T-cell (primary cell): ENCODE results near the gene GIMAP6. TPM values are rescaled to one million over a fixed set of nuclear protein-coding genes. Genes with fewer than 3 reads are reported as not detected.
"Not testable (repeated sequence)": the region's sequence is repeated elsewhere in the genome, so short reads cannot be mapped to it uniquely, and the experiment has no call there.

Source experiments
- ATAC-seq, 4 experiments: fragments of 200-7000 bp in 3 of 4; fragments of 150-1000 bp in 1 of 4; cut with Tn5 transposase; replicated peaks in 1 of 4; 1 replicate in 3 of 4; 2 replicates in 1 of 4; pipeline ENCODE4 v1.10.0; 2021; ENCODE audit warnings: moderate library complexity in 3 of 4, mild to moderate bottlenecking in 2 of 4, moderate number of reproducible peaks in 1 of 4
- CTCF ChIA-PET, 2 donors: fragments of 300-600 bp; sonication (Branson Sonifier 250); formaldehyde crosslinking; loops; one replicate each; lab custom pipeline; 2022; ENCODE audit warnings: antibody characterized with exemption in 2 of 2; lab: Charles Lee
- POLR2A ChIA-PET, 2 donors: fragments of 300-600 bp; sonication (Branson Sonifier 250); formaldehyde crosslinking; loops; one replicate each; lab custom pipeline; 2022; ENCODE audit warnings: antibody characterized with exemption in 2 of 2; lab: Charles Lee
- DNase-seq, 35 experiments: peaks; one replicate each; pipeline versions ENCODE4 v3.0.0 to v3.0.0-alpha.2; 2013 to 2023
- H3K27ac ChIP-seq: one replicate; pipeline ENCODE4 v1.5.1; 2013; ENCODE audit warnings: low read length
- H3K27me3 ChIP-seq, 2 experiments: replicated peaks in 1 of 2; 1 replicate in 1 of 2; 2 replicates in 1 of 2; pipeline versions ENCODE4 v1.6.1 to v1.7.0; 2013; ENCODE audit warnings: low read length in 1 of 2, mixed read lengths in 1 of 2; ENCODE audit not compliant: control insufficient read depth in 2 of 2, insufficient read depth in 2 of 2; ENCODE audit errors: extremely low read depth in 1 of 2
- H3K36me3 ChIP-seq, 2 donors: 1 replicate in 1 of 2; 2 replicates in 1 of 2; pipeline versions ENCODE4 v1.6.1 to v1.7.0; 2013; ENCODE audit warnings: low read length in 1 of 2; ENCODE audit not compliant: control insufficient read depth in 2 of 2, insufficient read depth in 1 of 2; ENCODE audit errors: extremely low read depth in 1 of 2
- H3K4me1 ChIP-seq, 2 experiments: 1 replicate in 1 of 2; 2 replicates in 1 of 2; pipeline versions ENCODE4 v1.6.1 to v1.7.0; 2013; ENCODE audit warnings: low read length in 2 of 2, mixed read lengths in 1 of 2; ENCODE audit not compliant: insufficient read depth in 2 of 2, control insufficient read depth in 1 of 2; ENCODE audit errors: extremely low read depth in 1 of 2
- H3K4me3 ChIP-seq, 2 donors: 1 replicate in 1 of 2; 2 replicates in 1 of 2; pipeline versions ENCODE4 v1.5.1 to v1.7.0; 2013; ENCODE audit warnings: mild to moderate bottlenecking in 2 of 2, low read length in 1 of 2, moderate library complexity in 1 of 2; ENCODE audit not compliant: control insufficient read depth in 1 of 2; ENCODE audit errors: extremely low read depth in 1 of 2
- H3K9me3 ChIP-seq: 2 replicates; pipeline ENCODE4 v1.7.0; 2013
- H3K27ac Mint-ChIP-seq, 2 donors: one replicate each; pipeline ENCODE4 v1.8.0; 2020 to 2021; ENCODE audit warnings: mild to moderate bottlenecking in 2 of 2, mixed read lengths in 2 of 2
- H3K27me3 Mint-ChIP-seq, 2 donors: one replicate each; pipeline ENCODE4 v1.8.0; 2021 to 2022; ENCODE audit warnings: mixed read lengths in 2 of 2
- H3K36me3 Mint-ChIP-seq: one replicate; pipeline ENCODE4 v1.8.0; 2021; ENCODE audit warnings: mixed read lengths
- H3K4me1 Mint-ChIP-seq, 3 donors: one replicate each; pipeline ENCODE4 v1.8.0; 2020 to 2022; ENCODE audit warnings: mixed read lengths in 3 of 3, mild to moderate bottlenecking in 1 of 3
- H3K4me3 Mint-ChIP-seq, 3 donors: one replicate each; pipeline ENCODE4 v1.8.0; 2020 to 2022; ENCODE audit warnings: mild to moderate bottlenecking in 3 of 3, mixed read lengths in 3 of 3, moderate library complexity in 3 of 3
- H3K9me3 Mint-ChIP-seq, 3 donors: one replicate each; pipeline ENCODE4 v1.8.0; 2020 to 2022; ENCODE audit warnings: mixed read lengths in 3 of 3
- WGBS: methylation state at CpG from one replicate; pipeline ENCODE4 v1.1.5; 2013; ENCODE audit warnings: missing lambda C conversion rate; ENCODE audit not compliant: insufficient coverage; 5-methylcytosine and 5-hydroxymethylcytosine counted together
- total RNA-seq, 35 experiments: library from RNA in 6 of 35; stranded (reverse) in 6 of 35; fragments of 120-200 nt in 1 of 35; gene quantifications; one replicate each; pipeline versions ENCODE4 v1.2.1 to v1.2.4 and lab custom pipeline; 2013 to 2026

GIMAP6 gene
- total RNA-seq, 5 donors from 2014 or later (not counting 1 experiment from before 2014, with no cell fraction given) = 55.0 to 168 (median 150) TPM

DNA sequence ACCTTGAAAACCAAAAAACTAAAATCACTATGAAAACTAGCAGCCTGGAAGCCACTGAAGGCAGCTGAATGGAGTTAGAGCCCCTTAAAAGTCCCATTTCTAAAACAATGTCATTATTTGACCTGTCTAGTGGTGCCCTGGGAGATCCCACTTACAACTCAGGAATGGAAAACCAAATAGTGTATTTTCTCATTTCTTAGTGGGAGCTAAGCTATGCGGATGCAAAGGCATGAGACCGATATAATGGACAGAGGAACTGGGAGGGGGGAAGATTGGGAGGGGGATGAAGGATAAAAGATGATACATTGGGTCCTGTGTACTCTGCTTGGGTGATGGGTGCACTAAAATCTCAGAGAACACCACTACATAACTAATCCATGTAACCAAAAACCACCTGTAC is 43.5 kb upstream of the GIMAP6 start:
- POLR2A ChIA-PET = interaction anchor here (0.5 to 1.2 kb wide), 4 partner anchors 43 to 112 kb away, joined by 3 to 6 read pairs (median 4); no protein-coding TSS in a partner anchor
- H3K36me3 Mint-ChIP-seq = peaks cover 33% of the 10 kb centered on the region
- H3K36me3 ChIP-seq = no peaks in the 10 kb centered on the region
- H3K9me3 ChIP-seq = no peaks in the 10 kb centered on the region
- H3K4me1 Mint-ChIP-seq = peaks cover 74 to 85% (median 79%) of the 10 kb centered on the region in 3 donors
- no peaks in the 10 kb centered on the region for H3K27me3 ChIP-seq
- peaks cover 7 to 13% (median 10%) of the 10 kb centered on the region in 3 donors for H3K9me3 Mint-ChIP-seq
- ATAC-seq (no peak), DNase-seq (no peak)
- CTCF ChIA-PET = interaction anchor here in 1 of 2 donors (1.1 kb wide), 1 partner anchor 78 kb away, joined by 3 read pairs; no protein-coding TSS in a partner anchor
- peak overlapping the region; percentile 39 to 75 (median 41) for H3K4me3 Mint-ChIP-seq
- H3K27me3 Mint-ChIP-seq = no peaks in the 10 kb centered on the region
- H3K4me1 ChIP-seq = peaks cover 33 to 42% of the 10 kb centered on the region in 2 experiments
- H3K27ac Mint-ChIP-seq = peak overlapping the region; percentile 90 to 99
- H3K27ac ChIP-seq = peak overlapping the region; percentile 81
- H3K4me3 ChIP-seq = no peak overlapping the region
- WGBS = no CpG with 5 or more reads among the region's 2 CpGs

DNA sequence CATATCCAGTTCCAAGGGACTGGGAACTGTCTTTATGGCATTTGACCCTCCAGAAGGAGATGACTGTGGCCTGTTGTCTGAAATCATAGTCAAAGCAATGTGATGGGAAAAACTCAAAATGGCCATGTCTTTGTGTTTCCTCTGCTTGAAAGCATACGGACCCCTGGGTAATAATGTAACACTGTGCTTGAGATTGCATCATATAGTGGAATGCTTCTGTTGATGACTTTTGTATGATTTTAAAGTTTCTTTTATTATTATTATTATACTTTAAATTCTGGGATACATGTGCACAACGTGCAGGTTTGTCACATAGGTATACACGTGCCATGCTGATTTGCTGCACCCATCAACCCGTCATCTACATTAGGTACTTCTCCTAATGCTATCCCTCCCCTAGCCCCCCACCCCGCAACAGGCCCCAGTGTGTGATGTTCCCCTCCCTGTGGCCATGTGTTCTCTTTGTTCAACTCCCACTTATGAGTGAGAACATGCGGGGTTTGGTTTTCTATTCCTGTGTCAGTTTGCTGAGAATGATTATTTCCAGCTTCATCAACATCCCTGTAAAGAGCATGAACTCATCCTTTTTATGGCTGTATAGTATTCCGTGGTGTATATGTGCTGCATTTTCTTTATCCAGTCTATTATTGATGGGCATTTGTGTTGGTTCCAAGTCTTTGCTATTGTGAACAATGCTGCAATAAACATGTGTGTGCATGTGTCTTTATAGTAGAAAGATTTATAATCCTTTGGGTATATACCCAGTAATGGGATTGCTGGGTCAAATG is 39.8 kb upstream of the GIMAP6 start:
- peaks cover 42 to 63% of the 10 kb centered on the region in 2 experiments for H3K4me1 ChIP-seq
- H3K27me3 ChIP-seq, ATAC-seq, H3K27ac ChIP-seq, H3K27me3 Mint-ChIP-seq, DNase-seq, H3K4me3 ChIP-seq, CTCF ChIA-PET, H3K9me3 ChIP-seq, H3K36me3 ChIP-seq: not testable (repeated sequence)
- POLR2A ChIA-PET = interaction anchor here in 1 of 2 donors (0.6 kb wide), 1 partner anchor 72 kb away, joined by 8 read pairs; no protein-coding TSS in a partner anchor
- Mint-ChIP-seq H3K36me3 (peaks cover 23% of the 10 kb centered on the region), H3K4me1 (peaks cover 76 to 90% (median 83%) of the 10 kb centered on the region in 3 donors), H3K9me3 (peaks cover 4 to 19% (median 7%) of the 10 kb centered on the region in 3 donors), H3K27ac (peak overlapping the region; percentile 91 to 93), H3K4me3 (peak overlapping the region in 1 of 3 donors; percentile 37)
- WGBS = 100% methylated on average over 3 of the region's 7 CpGs

DNA sequence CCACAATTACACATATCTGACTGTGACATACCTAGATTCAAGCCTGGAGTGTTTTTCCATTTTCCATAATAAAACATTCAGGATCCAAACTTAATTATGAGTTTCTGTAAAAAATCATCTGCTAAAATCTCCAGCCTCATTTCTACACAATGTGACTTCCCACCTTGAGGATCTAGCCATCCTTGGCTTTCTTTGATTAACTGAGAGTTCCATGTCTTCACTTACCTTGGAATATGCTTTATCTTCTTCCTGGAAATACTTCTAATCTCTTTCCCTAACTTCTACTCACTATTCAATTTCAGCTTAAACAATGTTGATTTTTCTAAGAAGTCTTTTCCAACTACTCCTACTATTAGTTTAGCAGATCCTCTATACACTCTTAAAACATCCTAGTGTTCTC is 36.8 kb upstream of the GIMAP6 start:
- DNase-seq (no peak), ATAC-seq (no peak)
- peak overlapping the region; percentile 98 to 99 for H3K27ac Mint-ChIP-seq
- H3K36me3 Mint-ChIP-seq = peaks cover 33% of the 10 kb centered on the region
- peak overlapping the region; percentile 88 for H3K27ac ChIP-seq
- H3K9me3 Mint-ChIP-seq = peaks cover 4 to 19% (median 7%) of the 10 kb centered on the region in 3 donors
- H3K9me3 ChIP-seq = peaks cover 2% of the 10 kb centered on the region
- H3K4me1 Mint-ChIP-seq = peaks cover 83 to 93% (median 88%) of the 10 kb centered on the region in 3 donors
- peak overlapping the region; percentile 22 to 58 (median 54) for H3K4me3 Mint-ChIP-seq
- H3K27me3 Mint-ChIP-seq = no peaks in the 10 kb centered on the region
- H3K4me1 ChIP-seq = peaks cover 63 to 74% of the 10 kb centered on the region in 2 experiments
- POLR2A ChIA-PET = interaction anchor here (0.6 to 1.2 kb wide), 5 partner anchors 11 to 155 kb away, joined by 3 to 6 read pairs (median 3); partner anchors contain the start of genes GIMAP2 (in 1 of the 2), GIMAP4 (in 1 of the 2) and GIMAP7 (in 1 of the 2)
- H3K27me3 ChIP-seq = no peaks in the 10 kb centered on the region
- H3K4me3 ChIP-seq = no peak overlapping the region
- CTCF ChIA-PET = interaction anchor here in 1 of 2 donors (0.7 kb wide), 1 partner anchor 26 kb away, joined by 3 read pairs; no protein-coding TSS in a partner anchor
- no peaks in the 10 kb centered on the region for H3K36me3 ChIP-seq

- Histone ChIP-seq H3K27me3 (no peaks in the 10 kb centered on the region), H3K9me3 (peaks cover 2% of the 10 kb centered on the region), H3K4me1 (peaks cover 67 to 78% of the 10 kb centered on the region in 2 experiments), H3K36me3 (no peaks in the 10 kb centered on the region), H3K27ac (peak overlapping the region; percentile 88), H3K4me3 (no peak overlapping the region)
- Mint-ChIP-seq H3K4me1 (peaks cover 88 to 95% (median 91%) of the 10 kb centered on the region in 3 donors), H3K27me3 (no peaks in the 10 kb centered on the region), H3K9me3 (peaks cover 4 to 19% (median 7%) of the 10 kb centered on the region in 3 donors), H3K27ac (peak overlapping the region; percentile 98 to 99), H3K4me3 (peak overlapping the region; percentile 18 to 58 (median 54)), H3K36me3 (peaks cover 34% of the 10 kb centered on the region)
- DNase-seq = peak in 32 of 35 experiments; percentile 32 to 88 (median 53)
- ChIA-PET CTCF (interaction anchor here in 1 of 2 donors (0.8 to 1.1 kb wide), 2 partner anchors 17 to 220 kb away, joined by 4 to 5 read pairs; partner anchors contain the start of gene GIMAP2), POLR2A (interaction anchor here (0.7 to 1.2 kb wide), 4 partner anchors 17 to 101 kb away, joined by 3 to 5 read pairs (median 3); partner anchors contain the start of genes GIMAP4 (in 2 of the 2), GIMAP1 (in 1 of the 2) and GIMAP2 (in 1 of the 2))
- ATAC-seq = peak; percentile 83 to 91 (median 84)
- WGBS = no CpG with 5 or more reads among the region's 1 CpG
These were observed 36.3 kb upstream of the GIMAP6 start for GRCh38 chr7:150668472-150668911.

DNA sequence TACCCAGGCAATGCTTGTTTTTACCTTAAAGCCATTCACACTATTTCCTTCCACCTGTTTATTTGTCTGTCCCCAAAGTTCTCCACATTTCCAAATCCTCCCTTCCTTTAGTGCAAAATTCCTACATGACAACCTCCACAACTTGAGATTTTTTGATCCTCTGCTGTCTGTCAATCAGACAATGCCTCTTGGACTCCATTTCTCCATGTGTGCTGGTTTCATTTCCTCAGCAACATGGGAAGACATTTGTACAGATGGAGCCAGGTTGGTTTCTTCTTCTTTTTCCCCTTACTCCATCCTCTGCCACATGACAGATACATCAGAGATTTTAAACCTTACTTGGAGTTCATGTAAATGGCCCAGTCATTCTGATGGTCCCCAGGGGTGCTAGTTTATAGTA is 34.2 kb upstream of the GIMAP6 start:
- DNase-seq = peak in 1 of 35 experiments; percentile 25
- Mint-ChIP-seq H3K36me3 (peaks cover 23% of the 10 kb centered on the region), H3K9me3 (peaks cover 0 to 11% (median 7%) of the 10 kb centered on the region in 3 donors), H3K27ac (peak overlapping the region; percentile 98 to 99), H3K4me1 (peaks cover 92 to 96% (median 93%) of the 10 kb centered on the region in 3 donors), H3K4me3 (peak overlapping the region in 2 of 3 donors; percentile 18 to 54), H3K27me3 (no peaks in the 10 kb centered on the region)
- H3K4me1 ChIP-seq = peaks cover 75 to 86% of the 10 kb centered on the region in 2 experiments
- H3K36me3 ChIP-seq = no peaks in the 10 kb centered on the region
- ChIA-PET CTCF (interaction anchor here in 1 of 2 donors (1.3 kb wide), 1 partner anchor 98 kb away, joined by 3 read pairs; no protein-coding TSS in a partner anchor), POLR2A (interaction anchor here in 1 of 2 donors (0.6 kb wide), 1 partner anchor 233 kb away, joined by 4 read pairs; no protein-coding TSS in a partner anchor)
- no peak for ATAC-seq
- H3K4me3 ChIP-seq = no peak overlapping the region
- H3K27me3 ChIP-seq = no peaks in the 10 kb centered on the region
- H3K27ac ChIP-seq = peak overlapping the region; percentile 88
- peaks cover 2% of the 10 kb centered on the region for H3K9me3 ChIP-seq
